GM12878 (cell line): Measurements from ENCODE around the gene MRPS27. TPM values are rescaled to one million over a fixed set of nuclear protein-coding genes. Genes with fewer than 3 reads are reported as not detected.

Source experiments
- ATF7 ChIP-seq: fragments of 450-650 bp; IDR thresholded peaks from 2 replicates; pipeline ENCODE4 v1.6.1; 2016; ENCODE audit warnings: low read depth, mild to moderate bottlenecking
- CREM ChIP-seq: IDR thresholded peaks from 2 replicates; pipeline ENCODE4 v1.6.1; 2014; ENCODE audit warnings: antibody characterized with exemption, low read depth
- CTCF ChIP-seq, 3 experiments: IDR thresholded peaks in 2 of 3; conservative IDR thresholded peaks in 1 of 3; 2 replicates each; pipeline ENCODE4 v1.5.1; 2011; ENCODE audit warnings: low read depth in 3 of 3, low read length in 3 of 3, mild to moderate bottlenecking in 3 of 3, control low read depth in 2 of 3, moderate library complexity in 2 of 3, inconsistent platforms in 1 of 3, mixed read lengths in 1 of 3; ENCODE audit not compliant: control insufficient read depth in 2 of 3, insufficient read depth in 1 of 3; ENCODE audit errors: extremely low read depth in 1 of 3
- IRF5 ChIP-seq: fragments of 450-650 bp; IDR thresholded peaks from 2 replicates; pipeline ENCODE4 v1.6.1; 2017; ENCODE audit warnings: borderline replicate concordance
- MEF2A ChIP-seq: IDR thresholded peaks from 2 replicates; pipeline ENCODE4 v1.6.1; 2011; ENCODE audit warnings: low read depth, mild to moderate bottlenecking, low read length, moderate library complexity; ENCODE audit not compliant: insufficient read depth
- RB1 ChIP-seq: fragments of 450-650 bp; formaldehyde crosslinking; IDR thresholded peaks from 2 replicates; pipeline ENCODE4 v1.6.1; 2017; ENCODE audit warnings: mild to moderate bottlenecking, borderline replicate concordance
- TBL1XR1 ChIP-seq: IDR thresholded peaks from 2 replicates; pipeline ENCODE4 v1.6.1; 2012; ENCODE audit warnings: low read depth, low read length, improper control_type of control experiment
- ZNF217 ChIP-seq: fragments of 450-650 bp; IDR thresholded peaks from 2 replicates; pipeline ENCODE4 v1.6.1; 2017; ENCODE audit warnings: antibody characterized with exemption, mild to moderate bottlenecking
- polyA plus RNA-seq, 11 experiments: library from polyadenylated mRNA; depleted of rRNA in 4 of 11; unstranded in 6 of 11; stranded (reverse) in 5 of 11; fragments of >200 nt; fragmentation: Nextera tagmentation in 4 of 11; fragmentation: Illumina TruSeq in 1 of 11; extraction: Ambion mirVana in 4 of 11; extraction: Trizol in 1 of 11; gene quantifications; 1 replicate in 1 of 11; 2 replicates in 10 of 11; pipeline versions ENCODE4 v1.2.1 to v1.2.3, GENCODE V29; 2011 to 2016; ENCODE audit warnings: inconsistent platforms in 2 of 11, missing spikeins in 2 of 11, low read depth in 1 of 11
- total RNA-seq, 4 experiments: library from RNA; depleted of rRNA in 3 of 4; stranded (reverse); fragments of >200 nt in 3 of 4; fragmentation: Illumina TruSeq in 1 of 4; extraction: Trizol in 1 of 4; gene quantifications; 2 replicates each; pipeline versions ENCODE4 v1.2.1 to v1.2.3, GENCODE V29; 2013 to 2021

The MRPS27 gene
- total and polyA plus RNA-seq, 10 of the 15 experiments (the other 5 are each of a cell fraction or from before 2014, with no cell fraction given), result 61.0 to 128 (median 93.0) TPM

GRCh38 chr5:72368271-72368670 is 48.2 kb upstream of the MRPS27 start (continued):
- TF ChIP-seq CREM (no peak), MEF2A (no peak), IRF5 (no peak), CTCF (IDR thresholded peaks at IDR 0.05 in 2 of 3, conservative IDR thresholded peaks at IDR 0.05 in 1 of 3; ENCODE audit: control insufficient read depth in 2 of 3, extremely low read depth in 1 of 3, insufficient read depth in 1 of 3, low read depth in 3 of 3, low read length in 3 of 3) (no peak), RB1 (no peak), ZNF217 (no peak), TBL1XR1 (no peak), ATF7 (no peak)
